Activated CD8-positive, alpha-beta memory T cell treated with anti-CD3 and anti-CD28 coated beads, Interleukin-2, amount 50 U/mL, for 24 hours (primary cell): ENCODE data around the gene PYROXD2.
A peak's percentile ranks its signal among the peaks of the same experiment; 100 is the strongest.

ENCODE experiments used
- DNase-seq: peaks from one replicate; pipeline ENCODE4 v3.0.0-alpha.2; 2020; ENCODE audit errors: extremely low read depth

PYROXD2 gene

GRCh38 chr10:98414932-98415730 lies at the start of gene PYROXD2:
Gene PYROXD2 (minus strand): TSS chr10:98415182. CDS start chr10:98415135, 47 bp downstream.
- DNase-seq, result no peak

- no peak for DNase-seq
These were observed 49.2 kb upstream of the PYROXD2 start for GRCh38 chr10:98463976-98464754.

- no peak for DNase-seq
These were observed 48.0 kb upstream of the PYROXD2 start for GRCh38 chr10:98463016-98463415.

DNA sequence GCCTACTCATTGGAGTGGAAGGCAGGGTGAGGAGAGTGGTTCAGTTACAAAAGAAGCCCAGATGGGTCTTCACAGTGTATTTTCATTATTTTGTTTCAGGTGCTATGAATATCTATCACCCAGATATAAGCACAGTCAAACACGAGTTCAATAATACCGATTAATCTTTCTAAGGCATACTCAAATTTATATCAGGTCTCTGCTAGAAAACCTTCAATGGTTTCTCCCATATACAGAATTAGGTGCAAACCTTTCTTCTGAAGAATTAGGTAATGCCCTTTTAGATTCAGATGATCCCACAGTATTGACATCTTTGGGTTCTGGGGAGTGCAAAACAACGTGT lies 46.5 kb upstream of the PYROXD2 start:
- no peak for DNase-seq

GRCh38 chr10:98460837-98461499 lies 46.0 kb upstream of the PYROXD2 start:
- no peak for DNase-seq

- DNase-seq, result no peak
These were observed 44.1 kb upstream of the PYROXD2 start for GRCh38 chr10:98458809-98459784.

DNA sequence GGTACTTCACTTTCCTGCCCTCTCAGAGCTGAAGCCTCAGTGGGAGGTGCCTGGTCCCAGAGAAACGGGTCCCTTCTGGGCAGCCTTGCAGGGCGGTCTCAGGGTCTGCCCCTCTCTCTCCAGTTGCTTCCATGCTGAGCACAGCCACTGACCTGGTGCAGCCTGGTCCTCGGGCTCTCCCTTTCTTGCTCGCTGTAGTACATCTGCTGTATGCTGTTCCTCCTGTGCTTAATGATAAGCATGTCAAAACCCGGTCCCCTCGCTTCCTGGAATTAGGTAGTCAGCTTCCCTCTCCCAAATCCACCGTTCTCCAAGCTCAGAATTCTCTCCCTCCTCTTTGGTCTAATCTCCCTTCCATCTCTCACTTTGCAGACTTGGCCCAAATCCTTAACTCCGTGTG lies 42.7 kb upstream of the PYROXD2 start:
- no peak for DNase-seq

- no peak for DNase-seq
These were observed 41.9 kb upstream of the PYROXD2 start for GRCh38 chr10:98456686-98457482.

- no peak for DNase-seq
These were observed 41.1 kb upstream of the PYROXD2 start for GRCh38 chr10:98456043-98456570.

DNA sequence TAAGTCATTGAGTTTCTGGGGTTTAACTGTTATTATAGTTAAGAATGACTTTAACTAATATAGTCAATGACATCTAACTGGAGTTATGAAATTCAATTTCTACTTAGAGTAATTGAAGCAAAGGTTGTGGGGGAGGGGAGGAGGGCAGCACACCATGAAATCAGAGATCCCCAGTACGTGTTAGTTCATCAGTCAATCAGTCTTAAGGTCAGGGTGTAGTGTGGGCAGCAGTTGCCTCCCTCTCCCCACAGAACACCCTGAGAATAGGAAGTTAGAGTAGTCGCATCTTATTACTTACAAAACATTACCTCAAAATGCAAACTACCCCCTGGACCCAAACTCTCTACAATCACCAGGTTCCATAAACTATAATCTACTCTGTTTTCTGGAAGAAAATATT lies 38.7 kb upstream of the PYROXD2 start:
- no peak for DNase-seq

- DNase-seq, result no peak
These were observed 35.6 kb upstream of the PYROXD2 start for GRCh38 chr10:98450618-98451017.

GRCh38 chr10:98449287-98449686 lies 34.3 kb upstream of the PYROXD2 start:
- no peak for DNase-seq

DNA sequence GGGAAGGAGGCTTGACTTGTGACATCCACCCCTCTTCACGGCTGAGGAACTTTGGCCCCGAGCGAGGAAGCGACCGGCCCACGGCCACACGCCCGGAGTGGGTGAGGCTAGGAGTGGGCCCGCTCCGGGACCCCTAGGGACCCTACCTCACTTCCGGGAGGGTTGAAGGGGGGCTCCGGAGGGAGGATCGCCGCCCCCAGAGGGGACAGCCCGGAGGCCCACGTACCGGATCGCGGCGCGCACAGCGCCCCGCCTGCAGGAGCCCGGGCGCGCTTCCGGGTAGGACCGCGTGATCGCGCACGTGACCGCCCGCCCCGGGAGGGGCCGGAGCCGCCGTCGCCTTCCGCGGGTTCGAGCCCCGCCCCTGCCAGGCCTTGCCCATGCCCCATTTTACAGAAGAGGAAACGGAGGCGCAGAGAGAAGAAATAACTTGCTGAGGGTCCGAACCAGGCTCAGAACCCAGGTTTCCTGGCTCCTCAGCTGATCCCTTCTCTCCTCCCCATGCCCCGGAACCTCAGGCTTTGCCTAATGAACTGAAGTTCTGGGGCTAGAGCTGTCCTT lies 31.8 kb upstream of the PYROXD2 start, which contains the start of gene HPS1:
Gene HPS1 (minus strand): TSS at position 275 of the 561 bp plus-strand sequence. CDS start 3,695 bp downstream, outside the sequence.
- DNase-seq, result peak; percentile 52

DNA sequence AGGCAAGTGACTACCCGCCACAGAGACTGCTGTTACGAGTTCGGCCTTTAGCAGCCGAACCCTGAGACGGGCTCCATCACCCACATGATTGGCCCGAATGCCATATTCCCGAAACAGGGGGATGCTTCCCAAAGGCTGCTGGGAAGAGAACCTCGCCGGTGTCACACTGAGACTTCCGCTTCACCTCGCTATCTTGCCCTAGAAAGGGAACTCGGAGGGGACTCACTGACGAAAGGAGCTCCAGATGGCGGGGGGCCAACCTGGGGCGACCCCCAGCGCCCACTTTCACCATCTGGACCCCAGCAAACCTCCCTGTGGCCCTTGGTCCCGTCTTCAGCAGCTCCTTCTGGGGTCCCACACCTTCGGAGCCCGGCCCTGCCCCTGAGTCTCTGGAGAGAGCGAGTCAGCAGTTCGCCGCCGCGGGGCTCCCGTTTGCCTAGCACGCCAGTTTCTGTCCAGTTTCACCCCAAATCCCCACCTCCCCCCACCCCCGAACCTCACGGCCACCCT lies 31.2 kb upstream of the PYROXD2 start:
- DNase-seq, result no peak

DNA sequence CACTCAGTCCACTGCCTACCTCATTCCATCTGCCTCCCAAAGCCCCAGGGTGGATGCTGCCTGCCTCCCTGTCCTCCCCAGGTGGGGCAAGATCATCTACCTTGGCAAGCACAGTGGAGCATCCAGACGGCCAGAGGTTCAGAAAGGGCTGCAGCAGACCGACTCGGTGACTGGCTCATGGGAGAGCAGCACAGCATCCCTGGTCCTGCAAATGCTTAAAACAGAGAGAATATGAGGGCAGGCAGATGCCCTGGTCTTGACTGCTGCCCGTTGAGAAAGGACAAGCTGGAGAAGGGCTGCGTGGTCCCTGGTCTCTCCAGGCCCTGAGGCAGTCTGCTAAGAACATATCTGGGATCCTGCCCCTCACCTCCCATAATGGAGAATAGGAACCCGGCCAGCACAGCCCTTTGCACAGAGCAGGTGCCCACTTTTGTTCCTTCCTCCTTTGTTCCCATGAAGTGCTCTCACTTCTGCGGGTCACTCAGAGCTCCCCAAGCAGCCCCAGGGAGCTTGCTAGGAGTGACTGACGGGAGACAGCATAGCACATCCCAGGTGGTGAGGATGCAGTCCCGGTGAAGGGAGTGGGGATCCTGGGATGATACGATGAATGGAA lies 30.3 kb upstream of the PYROXD2 start:
- no peak for DNase-seq

DNA sequence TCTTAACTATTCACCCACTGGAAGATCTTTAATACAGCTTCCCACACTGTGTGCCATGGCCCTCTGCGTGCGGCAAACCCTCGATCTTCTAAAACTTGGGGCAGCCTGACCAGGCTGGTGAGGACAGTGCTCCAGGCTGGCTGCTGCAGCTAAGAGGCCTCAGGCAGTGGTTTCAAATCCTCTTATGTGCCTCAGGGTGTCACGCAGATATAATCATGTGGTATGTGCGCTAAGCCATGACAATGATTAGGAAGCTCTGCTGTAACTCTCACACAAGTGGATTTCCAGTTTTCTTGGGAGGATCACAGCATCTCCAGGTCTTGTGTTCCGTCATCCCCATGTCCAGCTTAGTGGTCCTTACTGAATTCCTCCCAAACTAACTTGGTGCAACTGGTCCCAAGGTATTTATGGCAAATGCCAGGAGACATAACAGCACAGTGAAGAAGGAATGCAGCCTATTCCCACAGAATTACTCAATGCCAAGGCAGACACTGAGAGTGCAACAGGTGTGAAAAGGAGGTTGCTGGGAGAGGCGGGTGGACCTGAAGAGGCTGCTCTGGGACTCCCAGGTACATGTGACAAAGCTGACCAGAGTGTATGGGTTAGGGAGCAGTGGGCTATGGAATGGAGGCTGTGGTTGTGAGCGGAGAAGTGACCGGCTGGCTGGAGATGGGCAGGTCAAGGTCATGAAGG lies 29.5 kb upstream of the PYROXD2 start:
- no peak for DNase-seq

DNA sequence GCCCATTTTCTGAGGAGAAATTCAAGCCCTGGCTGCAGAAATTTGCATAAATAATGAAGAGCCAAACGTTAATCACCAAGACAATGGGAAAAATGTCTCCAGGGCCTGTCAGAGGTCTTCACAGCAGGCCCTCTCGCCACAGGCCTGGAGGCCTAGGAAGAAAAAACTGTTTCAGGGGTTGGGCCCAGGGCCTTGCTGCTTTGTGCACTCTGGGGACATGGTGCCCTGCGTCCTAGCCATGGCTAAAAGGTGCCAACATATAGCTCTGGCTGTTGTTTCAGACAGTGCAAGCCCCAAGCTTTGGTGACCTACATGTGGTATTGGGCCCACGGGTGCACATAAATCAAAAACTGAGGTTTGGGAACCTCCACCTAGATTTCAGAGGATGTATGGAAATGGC lies 23.7 kb upstream of the PYROXD2 start:
- no peak for DNase-seq

DNA sequence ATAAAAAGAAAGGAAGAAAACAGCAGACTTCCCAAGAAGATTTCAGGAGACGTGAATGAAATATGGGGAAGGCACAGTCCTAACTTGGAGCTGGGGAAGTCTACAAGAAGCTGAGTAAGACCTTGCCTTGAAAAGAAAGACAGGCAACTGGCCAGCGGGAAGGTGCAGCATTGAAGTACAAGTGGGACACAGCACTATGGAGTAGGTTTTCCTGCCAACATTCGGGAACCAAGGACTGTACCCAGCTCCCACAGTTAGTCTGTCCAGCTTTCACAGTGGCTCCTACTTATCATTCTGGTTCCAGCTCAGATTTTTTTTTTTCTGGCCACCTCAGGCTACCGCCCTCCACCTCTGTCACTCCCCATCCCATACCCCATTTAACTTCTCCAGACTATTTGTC lies 21.7 kb upstream of the PYROXD2 start:
- DNase-seq, result no peak

DNA sequence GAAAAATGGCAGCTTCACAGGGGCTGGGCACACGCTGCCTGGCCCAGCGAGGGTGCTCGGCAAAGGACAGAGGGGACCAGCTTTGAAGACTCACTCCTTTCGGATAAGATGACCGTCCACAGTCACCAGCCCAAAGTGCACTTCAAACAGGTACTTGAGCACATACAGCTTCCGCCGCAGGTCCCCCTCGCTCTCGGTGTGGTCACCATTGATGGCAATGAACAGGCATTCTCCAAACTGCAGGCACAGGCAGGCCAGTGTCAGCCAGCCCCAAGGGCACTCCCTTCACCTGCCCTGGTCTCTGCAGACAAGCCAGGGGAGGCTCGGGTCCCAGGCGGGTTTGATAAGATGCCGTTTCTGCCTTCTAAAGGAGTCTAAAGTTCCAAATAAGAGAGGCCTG lies 20.2 kb upstream of the PYROXD2 start:
- no peak for DNase-seq
